K562 (cell line): ENCODE data around the gene IL10RB. TPM values are rescaled to one million over a fixed set of nuclear protein-coding genes. Genes with fewer than 3 reads are reported as not detected.

Experiments used
- ATF7 ChIP-seq: fragments of 450-650 bp; IDR thresholded peaks from 2 replicates; pipeline ENCODE4 v1.7.1; 2014; ENCODE audit warnings: mild to moderate bottlenecking, moderate library complexity
- ELF4 ChIP-seq: fragments of 450-650 bp; formaldehyde crosslinking; IDR thresholded peaks from 2 replicates; pipeline ENCODE4 v1.4.0; 2022; ENCODE audit warnings: missing genetic modification characterization
- FIP1L1 ChIP-seq: fragments of 200-400 bp; formaldehyde crosslinking; IDR thresholded peaks from 2 replicates; pipeline ENCODE4 v1.6.1; 2018; ENCODE audit warnings: mild to moderate bottlenecking, low read depth, low read length; ENCODE audit not compliant: poor library complexity, severe bottlenecking
- FOXK2 ChIP-seq, 2 experiments: fragments of 450-650 bp; IDR thresholded peaks in 1 of 2; conservative IDR thresholded peaks in 1 of 2; 2 replicates each; pipeline ENCODE4 v1.6.1; 2016; ENCODE audit warnings: low read depth in 2 of 2, mild to moderate bottlenecking in 1 of 2
- JUNB ChIP-seq: fragments of 450-650 bp; formaldehyde crosslinking; conservative IDR thresholded peaks from 2 replicates; pipeline ENCODE4 v1.4.0; 2020; ENCODE audit warnings: mild to moderate bottlenecking
- KDM5B ChIP-seq: fragments of 200-600 bp; sonication (generic); IDR thresholded peaks from 2 replicates; pipeline ENCODE4 v1.6.1; 2012; ENCODE audit warnings: low read depth, mild to moderate bottlenecking, moderate library complexity, low read length, control low read depth, inconsistent platforms; ENCODE audit not compliant: insufficient replicate concordance
- L3MBTL2 ChIP-seq: fragments of 450-650 bp; IDR thresholded peaks from 2 replicates; pipeline ENCODE4 v1.6.1; 2016; ENCODE audit warnings: mild to moderate bottlenecking, moderate library complexity
- MTA1 ChIP-seq: fragments of 450-650 bp; IDR thresholded peaks from 2 replicates; pipeline ENCODE4 v1.6.1; 2017; ENCODE audit warnings: borderline replicate concordance
- NFE2 ChIP-seq: IDR thresholded peaks from 2 replicates; pipeline ENCODE4 v1.6.1; 2014; ENCODE audit warnings: antibody characterized with exemption, low read depth
- RBFOX2 ChIP-seq: fragments of 200-400 bp; formaldehyde crosslinking; IDR thresholded peaks from 2 replicates; pipeline ENCODE4 v1.6.1; 2017; ENCODE audit warnings: low read depth, mild to moderate bottlenecking, low read length, moderate library complexity
- ZC3H8 ChIP-seq: fragments of 450-650 bp; IDR thresholded peaks from 2 replicates; pipeline ENCODE4 v1.6.1; 2017
- ZNF197 ChIP-seq: fragments of 200-800 bp; sonication (Bioruptor generic); IDR thresholded peaks from 2 replicates; pipeline ENCODE4 v1.6.1; 2016; ENCODE audit warnings: low read depth, missing genetic modification characterization, missing compliant biosample characterization
- polyA plus RNA-seq, 8 experiments: library from polyadenylated mRNA; depleted of rRNA in 4 of 8; stranded (reverse) in 5 of 8; unstranded in 3 of 8; fragments of >200 nt; fragmentation: Nextera tagmentation in 2 of 8; fragmentation: Illumina TruSeq in 1 of 8; extraction: Ambion mirVana in 2 of 8; extraction: Trizol in 1 of 8; gene quantifications; 2 replicates each; pipeline versions ENCODE4 v1.2.1 to v1.2.3, GENCODE V29; 2011 to 2014; ENCODE audit warnings: inconsistent platforms in 1 of 8, missing spikeins in 1 of 8
- total RNA-seq, 7 experiments: library from RNA; depleted of rRNA in 6 of 7; stranded (reverse); fragments of >200 nt in 6 of 7; fragmentation: Illumina TruSeq in 2 of 7; extraction: Trizol in 2 of 7; gene quantifications; 2 replicates each; pipeline versions ENCODE4 v1.2.1 to v1.2.3, GENCODE V29; 2011 to 2021; ENCODE audit warnings: low replicate concordance in 1 of 7
- TF ChIP-seq, protein P1 (sequence below): fragments of 450-650 bp; IDR thresholded peaks from 2 replicates; pipeline ENCODE4 v1.6.1; 2018; ENCODE audit not compliant: partially characterized antibody
- TF ChIP-seq, protein P2 (sequence below): fragments of 450-650 bp; IDR thresholded peaks from 2 replicates; pipeline ENCODE4 v1.6.1; 2014; ENCODE audit warnings: low read depth, mild to moderate bottlenecking, moderate library complexity, borderline replicate concordance
- TF ChIP-seq, protein P3 (sequence below), 2 experiments: fragments of 450-650 bp; conservative IDR thresholded peaks; 2 replicates each; pipeline ENCODE4 v1.6.1; 2017; ENCODE audit warnings: mild to moderate bottlenecking in 2 of 2, moderate library complexity in 2 of 2

The IL10RB gene
- total and polyA plus RNA-seq, 9 of the 15 experiments (the other 6 are each of a cell fraction or from before 2014, with no cell fraction given), result 10.9 to 33.8 (median 23.0) TPM

DNA sequence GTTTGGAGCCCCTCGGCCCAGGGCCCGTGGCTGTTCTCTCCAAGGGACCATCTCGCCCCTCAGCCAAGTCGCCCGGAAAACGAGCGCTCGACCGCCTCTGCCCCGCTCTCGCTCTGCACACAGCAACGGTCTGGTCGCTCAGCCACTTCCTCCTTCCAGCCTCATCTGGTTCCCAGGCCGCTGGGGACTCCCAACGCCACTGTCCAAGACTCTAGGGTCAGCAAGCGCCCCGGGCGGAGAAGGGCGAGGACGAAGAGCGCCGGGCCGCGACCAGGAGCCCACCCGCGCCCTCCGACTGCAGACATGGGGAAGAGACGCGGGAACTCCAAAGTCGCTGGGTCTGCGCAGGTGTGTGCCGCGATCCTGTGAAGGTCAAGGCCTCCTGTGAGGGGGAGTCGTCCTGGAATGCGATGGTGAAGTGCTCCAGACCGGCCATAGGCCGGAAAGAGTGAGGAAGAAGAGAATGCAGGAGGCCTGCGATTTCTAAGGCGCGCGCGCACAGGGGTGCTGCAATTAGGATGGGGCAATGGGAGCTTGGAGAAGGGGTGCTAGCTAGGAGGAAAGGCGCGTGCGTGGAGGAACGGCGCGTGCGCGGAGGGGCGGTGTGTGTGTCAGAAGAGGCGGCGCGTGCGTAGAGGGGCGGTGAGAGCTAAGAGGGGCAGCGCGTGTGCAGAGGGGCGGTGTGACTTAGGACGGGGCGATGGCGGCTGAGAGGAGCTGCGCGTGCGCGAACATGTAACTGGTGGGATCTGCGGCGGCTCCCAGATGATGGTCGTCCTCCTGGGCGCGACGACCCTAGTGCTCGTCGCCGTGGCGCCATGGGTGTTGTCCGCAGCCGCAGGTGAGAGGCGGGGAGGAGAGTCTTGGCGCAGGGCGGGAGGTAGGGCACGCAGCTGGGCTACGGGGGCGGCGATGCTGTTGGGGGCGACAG, 58.4 kb downstream of the IL10RB start, which contains the start of gene IFNAR1 (continued):
- TF ChIP-seq, protein P1, sequence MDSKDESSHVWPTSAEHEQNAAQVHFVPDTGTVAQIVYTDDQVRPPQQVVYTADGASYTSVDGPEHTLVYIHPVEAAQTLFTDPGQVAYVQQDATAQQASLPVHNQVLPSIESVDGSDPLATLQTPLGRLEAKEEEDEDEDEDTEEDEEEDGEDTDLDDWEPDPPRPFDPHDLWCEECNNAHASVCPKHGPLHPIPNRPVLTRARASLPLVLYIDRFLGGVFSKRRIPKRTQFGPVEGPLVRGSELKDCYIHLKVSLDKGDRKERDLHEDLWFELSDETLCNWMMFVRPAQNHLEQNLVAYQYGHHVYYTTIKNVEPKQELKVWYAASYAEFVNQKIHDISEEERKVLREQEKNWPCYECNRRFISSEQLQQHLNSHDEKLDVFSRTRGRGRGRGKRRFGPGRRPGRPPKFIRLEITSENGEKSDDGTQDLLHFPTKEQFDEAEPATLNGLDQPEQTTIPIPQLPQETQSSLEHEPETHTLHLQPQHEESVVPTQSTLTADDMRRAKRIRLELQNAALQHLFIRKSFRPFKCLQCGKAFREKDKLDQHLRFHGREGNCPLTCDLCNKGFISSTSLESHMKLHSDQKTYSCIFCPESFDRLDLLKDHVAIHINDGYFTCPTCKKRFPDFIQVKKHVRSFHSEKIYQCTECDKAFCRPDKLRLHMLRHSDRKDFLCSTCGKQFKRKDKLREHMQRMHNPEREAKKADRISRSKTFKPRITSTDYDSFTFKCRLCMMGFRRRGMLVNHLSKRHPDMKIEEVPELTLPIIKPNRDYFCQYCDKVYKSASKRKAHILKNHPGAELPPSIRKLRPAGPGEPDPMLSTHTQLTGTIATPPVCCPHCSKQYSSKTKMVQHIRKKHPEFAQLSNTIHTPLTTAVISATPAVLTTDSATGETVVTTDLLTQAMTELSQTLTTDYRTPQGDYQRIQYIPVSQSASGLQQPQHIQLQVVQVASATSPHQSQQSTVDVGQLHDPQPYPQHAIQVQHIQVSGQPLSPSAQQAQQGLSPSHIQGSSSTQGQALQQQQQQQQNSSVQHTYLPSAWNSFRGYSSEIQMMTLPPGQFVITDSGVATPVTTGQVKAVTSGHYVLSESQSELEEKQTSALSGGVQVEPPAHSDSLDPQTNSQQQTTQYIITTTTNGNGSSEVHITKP, result peak; percentile 64
- TF ChIP-seq FIP1L1, result peak; percentile 25
- no peak for TF ChIP-seq ELF4 (CRISPR knock-in tag)
- peak; percentile 53; the same call in 1 of the 2 replicates for TF ChIP-seq ZNF197 (CRISPR knock-in tag)
- TF ChIP-seq NFE2, result 0 out of 2 replicates have a peak, but pooled peaks have one; percentile 8
- peak; percentile 80 for TF ChIP-seq MTA1
- peak; percentile 94 for TF ChIP-seq RBFOX2
- peak; percentile 93 for TF ChIP-seq L3MBTL2
- peak in 1 of 2 experiments; percentile 74; a peak in 1 of 4 replicates for TF ChIP-seq FOXK2 (conservative IDR thresholded peaks at IDR 0.05 in 1 of 2, IDR thresholded peaks at IDR 0.05 in 1 of 2; ENCODE audit: low read depth in 2 of 2)
- TF ChIP-seq, protein P2, sequence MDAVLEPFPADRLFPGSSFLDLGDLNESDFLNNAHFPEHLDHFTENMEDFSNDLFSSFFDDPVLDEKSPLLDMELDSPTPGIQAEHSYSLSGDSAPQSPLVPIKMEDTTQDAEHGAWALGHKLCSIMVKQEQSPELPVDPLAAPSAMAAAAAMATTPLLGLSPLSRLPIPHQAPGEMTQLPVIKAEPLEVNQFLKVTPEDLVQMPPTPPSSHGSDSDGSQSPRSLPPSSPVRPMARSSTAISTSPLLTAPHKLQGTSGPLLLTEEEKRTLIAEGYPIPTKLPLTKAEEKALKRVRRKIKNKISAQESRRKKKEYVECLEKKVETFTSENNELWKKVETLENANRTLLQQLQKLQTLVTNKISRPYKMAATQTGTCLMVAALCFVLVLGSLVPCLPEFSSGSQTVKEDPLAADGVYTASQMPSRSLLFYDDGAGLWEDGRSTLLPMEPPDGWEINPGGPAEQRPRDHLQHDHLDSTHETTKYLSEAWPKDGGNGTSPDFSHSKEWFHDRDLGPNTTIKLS, result peak; percentile 30; the same call in 1 of the 2 replicates
- TF ChIP-seq, protein P3, sequence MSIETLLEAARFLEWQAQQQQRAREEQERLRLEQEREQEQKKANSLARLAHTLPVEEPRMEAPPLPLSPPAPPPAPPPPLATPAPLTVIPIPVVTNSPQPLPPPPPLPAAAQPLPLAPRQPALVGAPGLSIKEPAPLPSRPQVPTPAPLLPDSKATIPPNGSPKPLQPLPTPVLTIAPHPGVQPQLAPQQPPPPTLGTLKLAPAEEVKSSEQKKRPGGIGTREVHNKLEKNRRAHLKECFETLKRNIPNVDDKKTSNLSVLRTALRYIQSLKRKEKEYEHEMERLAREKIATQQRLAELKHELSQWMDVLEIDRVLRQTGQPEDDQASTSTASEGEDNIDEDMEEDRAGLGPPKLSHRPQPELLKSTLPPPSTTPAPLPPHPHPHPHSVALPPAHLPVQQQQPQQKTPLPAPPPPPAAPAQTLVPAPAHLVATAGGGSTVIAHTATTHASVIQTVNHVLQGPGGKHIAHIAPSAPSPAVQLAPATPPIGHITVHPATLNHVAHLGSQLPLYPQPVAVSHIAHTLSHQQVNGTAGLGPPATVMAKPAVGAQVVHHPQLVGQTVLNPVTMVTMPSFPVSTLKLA (conservative IDR thresholded peaks at IDR 0.05), result peak; percentile 84 to 92
- peak; percentile 83 for TF ChIP-seq KDM5B
- TF ChIP-seq ATF7, result peak; percentile 59; the same call in 1 of the 2 replicates
- TF ChIP-seq JUNB (CRISPR knock-in tag), result peak; percentile 13; the same call in 1 of the 2 replicates
- no peak for TF ChIP-seq ZC3H8
